Right atrium auricular region (tissue), 2 donors: ENCODE data around the gene CNOT6. TPM values are rescaled to one million over a fixed set of nuclear protein-coding genes. Genes with fewer than 3 reads are reported as not detected.
"Not testable (repeated sequence)": the region's sequence is repeated elsewhere in the genome, so short reads cannot be mapped to it uniquely, and the experiment has no call there.

Experiments
- DNase-seq: peaks from one replicate; pipeline ENCODE4 v3.0.0-alpha.2; 2019; ENCODE audit warnings: low spot score
- H3K27ac ChIP-seq, 2 donors: fragments of 200-600 bp; sonication (generic); 1 replicate in 1 of 2; 2 replicates in 1 of 2; pipeline ENCODE4 v1.5.1; 2016 to 2019
- H3K27me3 ChIP-seq, 2 donors: fragments of 200-600 bp; sonication (generic); one replicate each; pipeline versions ENCODE4 v1.5.1 to v1.6.0; 2017 to 2019
- H3K36me3 ChIP-seq: fragments of 200-600 bp; sonication (generic); one replicate; pipeline ENCODE4 v1.5.1; 2016
- H3K4me1 ChIP-seq, 2 donors: fragments of 200-600 bp; sonication (generic); one replicate each; pipeline versions ENCODE4 v1.5.1 to v1.6.0; 2017 to 2019
- H3K4me3 ChIP-seq, 2 donors: fragments of 200-600 bp; sonication (generic); 1 replicate in 1 of 2; 2 replicates in 1 of 2; pipeline ENCODE4 v1.5.1; 2017 to 2019; ENCODE audit warnings: mild to moderate bottlenecking in 1 of 2, moderate library complexity in 1 of 2
- H3K9me3 ChIP-seq, 2 donors: fragments of 200-600 bp; sonication (generic); one replicate each; pipeline ENCODE4 v1.5.1; 2019
- total RNA-seq, 2 donors: library from RNA; depleted of rRNA; stranded (reverse); fragments of >200 nt; gene quantifications; one replicate each; pipeline ENCODE4 v1.1.0, GENCODE V29; 2016
- TF ChIP-seq, protein P1 (sequence below), 2 donors: fragments of 200-600 bp; sonication (generic); IDR thresholded peaks; one replicate each; pipeline ENCODE4 v1.5.1; 2019; ENCODE audit warnings: antibody characterized with exemption in 2 of 2

The CNOT6 gene
- total RNA-seq: 1 to 10 TPM; 7.2 to 7.7 TPM

DNA sequence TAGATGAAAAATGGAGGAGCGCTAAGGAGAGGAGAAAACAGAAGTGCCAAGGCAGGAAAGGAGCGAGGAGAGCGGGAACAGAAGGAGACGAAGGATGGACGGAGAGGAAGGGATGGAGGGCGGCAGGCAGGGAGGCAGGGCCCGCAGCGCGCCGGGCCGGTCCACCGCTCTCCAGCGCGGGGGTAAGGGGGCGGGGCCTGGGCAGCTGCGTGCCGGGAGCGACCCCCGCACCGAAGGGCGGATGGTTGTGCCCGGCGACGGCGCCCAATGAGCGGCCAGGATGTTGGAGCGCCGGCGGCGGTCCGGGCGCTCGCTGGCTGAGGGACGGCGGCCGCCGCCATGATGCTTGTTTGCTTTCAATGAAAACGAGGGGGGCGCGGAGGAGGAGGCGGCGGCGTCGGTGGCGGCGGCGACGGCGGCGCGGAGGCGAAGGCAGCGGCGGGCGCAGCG is at the start of gene CNOT6:
TSS of gene CNOT6 (plus strand) at position 320 of the 450 bp plus-strand sequence. CDS start 34,898 bp downstream, outside the sequence.
- peaks cover 0 to 28% of the 10 kb centered on the region in 2 donors for H3K4me1 ChIP-seq
- peak; percentile 90 for DNase-seq
- H3K36me3 ChIP-seq: no peaks in the 10 kb centered on the region
- no peaks in the 10 kb centered on the region for H3K9me3 ChIP-seq
- no peaks in the 10 kb centered on the region for H3K27me3 ChIP-seq
- H3K4me3 ChIP-seq: peak within 1 kb of the TSS; percentile 86 to 96
- peak within 1 kb of the TSS; percentile 90 for H3K27ac ChIP-seq
- TF ChIP-seq, protein P1, sequence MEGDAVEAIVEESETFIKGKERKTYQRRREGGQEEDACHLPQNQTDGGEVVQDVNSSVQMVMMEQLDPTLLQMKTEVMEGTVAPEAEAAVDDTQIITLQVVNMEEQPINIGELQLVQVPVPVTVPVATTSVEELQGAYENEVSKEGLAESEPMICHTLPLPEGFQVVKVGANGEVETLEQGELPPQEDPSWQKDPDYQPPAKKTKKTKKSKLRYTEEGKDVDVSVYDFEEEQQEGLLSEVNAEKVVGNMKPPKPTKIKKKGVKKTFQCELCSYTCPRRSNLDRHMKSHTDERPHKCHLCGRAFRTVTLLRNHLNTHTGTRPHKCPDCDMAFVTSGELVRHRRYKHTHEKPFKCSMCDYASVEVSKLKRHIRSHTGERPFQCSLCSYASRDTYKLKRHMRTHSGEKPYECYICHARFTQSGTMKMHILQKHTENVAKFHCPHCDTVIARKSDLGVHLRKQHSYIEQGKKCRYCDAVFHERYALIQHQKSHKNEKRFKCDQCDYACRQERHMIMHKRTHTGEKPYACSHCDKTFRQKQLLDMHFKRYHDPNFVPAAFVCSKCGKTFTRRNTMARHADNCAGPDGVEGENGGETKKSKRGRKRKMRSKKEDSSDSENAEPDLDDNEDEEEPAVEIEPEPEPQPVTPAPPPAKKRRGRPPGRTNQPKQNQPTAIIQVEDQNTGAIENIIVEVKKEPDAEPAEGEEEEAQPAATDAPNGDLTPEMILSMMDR (IDR thresholded peaks at IDR 0.05): no peak

DNA sequence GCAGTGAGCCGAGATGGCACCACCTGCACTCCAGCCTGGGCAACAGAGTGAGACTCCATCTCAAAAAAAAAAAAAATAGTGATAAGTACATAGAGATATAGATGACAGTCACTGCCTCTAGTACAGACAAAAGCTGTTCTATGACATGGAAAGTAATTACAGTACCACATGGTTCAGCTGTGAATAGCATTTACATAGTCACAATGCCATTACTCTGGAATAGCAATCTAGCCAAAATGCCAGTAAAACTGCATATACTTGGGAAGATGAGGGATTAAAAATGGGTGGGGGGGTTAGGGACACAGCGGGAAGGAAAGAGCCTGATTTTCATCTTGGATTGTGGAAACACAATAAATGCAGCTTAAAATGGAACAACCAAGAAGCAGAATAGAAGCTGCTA is 39.4 kb upstream of the CNOT6 start:
- Histone ChIP-seq H3K4me1 (no peaks in the 10 kb centered on the region), H3K36me3 (no peaks in the 10 kb centered on the region), H3K27me3 (no peaks in the 10 kb centered on the region), H3K4me3 (no peak overlapping the region), H3K27ac (no peak overlapping the region), H3K9me3 (peaks cover 0 to 5% of the 10 kb centered on the region in 2 donors)
- no peak for DNase-seq
- TF ChIP-seq, protein P1 (IDR thresholded peaks at IDR 0.05): no peak

DNA sequence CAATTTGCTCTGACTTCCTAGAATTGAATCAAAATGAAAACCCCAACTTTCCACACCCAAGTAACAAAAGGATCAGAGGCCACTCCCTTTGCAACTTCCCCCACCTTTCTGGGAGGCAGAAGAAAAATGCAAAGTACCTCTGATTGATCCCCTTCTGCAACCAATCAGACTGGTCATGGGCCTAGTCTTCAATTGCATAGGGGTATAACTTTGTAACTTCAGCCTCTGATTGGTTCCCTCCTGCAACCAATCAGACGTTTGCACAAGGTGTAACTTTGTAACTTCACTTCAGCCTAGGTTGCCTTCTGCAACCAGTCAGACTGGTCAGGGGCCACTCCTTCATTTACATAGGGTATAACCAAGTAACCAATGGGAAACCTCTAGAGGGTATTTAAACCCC is 38.3 kb upstream of the CNOT6 start:
- H3K36me3 ChIP-seq: no peaks in the 10 kb centered on the region
- H3K27me3 ChIP-seq: no peaks in the 10 kb centered on the region
- H3K4me3 ChIP-seq: no peak overlapping the region
- H3K27ac ChIP-seq: no peak overlapping the region
- TF ChIP-seq, protein P1 (IDR thresholded peaks at IDR 0.05): no peak
- no peaks in the 10 kb centered on the region for H3K4me1 ChIP-seq
- DNase-seq: no peak
- peaks cover 0 to 5% of the 10 kb centered on the region in 2 donors for H3K9me3 ChIP-seq

DNA sequence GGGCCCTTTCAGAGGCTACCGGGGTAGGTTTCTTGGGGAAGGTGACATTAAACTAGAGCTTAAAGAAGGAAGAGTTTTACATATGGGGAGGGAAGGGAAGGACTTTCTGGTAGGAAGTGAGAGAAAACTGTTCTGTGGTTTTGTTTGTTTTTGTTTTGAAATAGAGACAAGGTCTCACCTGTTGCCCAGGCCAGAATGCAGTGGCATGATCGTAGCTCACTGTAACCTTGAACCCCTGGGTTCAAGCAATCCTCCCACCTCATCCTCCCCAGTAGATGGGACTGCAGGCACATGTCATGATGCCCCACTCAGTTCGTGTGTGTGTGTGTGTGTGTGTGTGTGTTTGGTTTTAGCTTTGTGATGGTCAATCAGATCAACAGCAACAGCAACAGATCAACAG is 37.4 kb upstream of the CNOT6 start:
- DNase-seq: no peak
- Histone ChIP-seq H3K9me3 (peaks cover 0 to 5% of the 10 kb centered on the region in 2 donors), H3K4me3 (no peak overlapping the region), H3K4me1 (no peaks in the 10 kb centered on the region), H3K36me3 (no peaks in the 10 kb centered on the region), H3K27ac (no peak overlapping the region), H3K27me3 (no peaks in the 10 kb centered on the region)
- TF ChIP-seq, protein P1 (IDR thresholded peaks at IDR 0.05): no peak

DNA sequence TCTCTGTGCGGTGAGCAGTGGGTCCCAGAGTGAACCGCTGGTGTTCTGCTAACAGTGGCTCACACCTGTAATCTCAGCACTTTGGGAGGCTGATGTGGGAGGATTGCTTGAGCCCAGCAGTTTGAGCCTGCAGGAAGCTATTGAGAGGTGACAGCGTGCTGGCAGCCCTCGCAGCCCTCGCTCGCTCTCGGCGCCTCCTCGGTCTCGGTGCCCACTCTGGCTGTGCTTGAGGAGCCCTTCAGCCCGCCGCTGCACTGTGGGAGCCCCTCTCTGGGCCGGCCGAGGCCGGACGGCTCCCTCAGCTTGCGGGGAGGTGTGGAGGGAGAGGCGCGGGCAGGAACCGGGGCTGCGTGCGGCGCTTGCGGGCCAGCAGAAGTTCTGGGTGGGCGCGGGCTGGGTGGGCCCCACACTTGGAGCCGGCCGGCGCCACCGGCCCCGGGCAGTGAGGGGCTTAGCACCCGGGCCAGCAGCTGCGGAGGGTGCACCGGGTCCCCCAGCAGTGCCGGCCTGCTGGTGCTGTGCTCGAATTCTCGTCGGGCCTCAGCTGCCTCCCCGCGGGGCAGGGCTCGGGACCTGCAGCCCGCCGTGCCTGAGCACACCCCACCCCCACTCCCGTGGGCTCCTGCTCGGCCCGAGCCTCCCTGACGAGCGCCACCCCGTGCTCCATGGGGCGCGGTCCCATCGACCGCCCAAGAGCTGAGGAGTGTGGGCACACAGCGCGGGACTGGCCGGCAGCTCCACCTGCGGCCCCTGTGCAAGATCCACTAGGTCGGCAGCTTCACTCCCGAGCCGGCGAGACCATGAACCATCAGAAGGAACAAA is 35.1 kb upstream of the CNOT6 start:
- H3K4me1 ChIP-seq, H3K36me3 ChIP-seq, H3K27me3 ChIP-seq, DNase-seq, H3K27ac ChIP-seq, H3K9me3 ChIP-seq, H3K4me3 ChIP-seq: not testable (repeated sequence)

DNA sequence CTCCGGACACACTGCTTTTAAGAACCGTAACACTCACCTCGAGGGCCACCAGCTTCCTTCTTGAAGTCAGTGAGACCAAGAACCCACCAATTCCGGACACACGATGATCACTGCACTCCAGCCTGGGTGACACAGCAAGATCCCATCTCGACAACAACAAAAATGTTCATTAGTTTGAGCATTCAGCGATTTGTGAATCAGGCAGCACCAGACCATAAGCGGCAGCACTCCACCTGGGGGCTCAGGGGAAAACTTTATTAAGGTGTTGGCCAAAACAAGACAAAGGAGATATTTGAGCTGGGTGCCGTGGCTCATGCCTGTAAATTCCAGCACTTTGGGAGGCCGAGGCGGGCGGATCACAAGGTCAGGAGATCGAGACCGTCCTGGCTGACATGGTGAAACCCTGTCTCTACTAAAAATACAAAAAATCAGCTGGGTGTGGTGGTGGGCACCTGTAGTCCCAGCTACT is 34.5 kb upstream of the CNOT6 start:
- DNase-seq, H3K4me1 ChIP-seq, H3K4me3 ChIP-seq, H3K27ac ChIP-seq, H3K27me3 ChIP-seq, H3K9me3 ChIP-seq, H3K36me3 ChIP-seq: not testable (repeated sequence)
